HG02870 (cell line): ENCODE results near the gene DHX8.
"Not testable (repeated sequence)": the region's sequence is repeated elsewhere in the genome, so short reads cannot be mapped to it uniquely, and the experiment has no call there.

Source experiments
- ATAC-seq: cut with Tn5 transposase; IDR thresholded peaks from one replicate; pipeline ENCODE4 v1.9.1; 2021; ENCODE audit warnings: mild to moderate bottlenecking, moderate library complexity; ENCODE audit not compliant: unreplicated experiment

DHX8 gene

GRCh38 chr17:43461185-43461584 is 22.6 kb upstream of the DHX8 start:
- ATAC-seq = no peak

- ATAC-seq = not testable (repeated sequence)
These were observed 21.2 kb upstream of the DHX8 start for GRCh38 chr17:43462569-43462968.

DNA sequence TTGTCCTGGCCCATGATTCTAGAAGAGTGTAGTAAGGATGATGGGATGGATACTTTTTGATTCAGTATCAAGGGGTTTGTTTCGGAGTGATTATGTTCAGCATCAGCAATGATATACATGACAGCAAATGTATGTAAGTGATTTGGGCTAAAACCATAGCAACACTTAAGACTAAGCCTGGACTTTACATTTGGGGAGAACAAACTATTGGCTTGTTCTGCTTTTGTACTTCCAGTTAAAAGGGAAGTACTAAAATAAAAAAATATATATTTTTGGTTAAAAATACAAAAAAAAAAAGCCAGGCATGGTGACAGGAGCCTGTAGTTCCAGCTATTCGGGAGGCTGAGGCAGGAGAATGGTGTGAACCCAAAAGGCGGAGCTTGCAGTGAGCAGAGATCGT is 20.5 kb upstream of the DHX8 start:
- ATAC-seq = no peak

GRCh38 chr17:43464046-43464445 is 19.7 kb upstream of the DHX8 start:
- ATAC-seq = no peak

DNA sequence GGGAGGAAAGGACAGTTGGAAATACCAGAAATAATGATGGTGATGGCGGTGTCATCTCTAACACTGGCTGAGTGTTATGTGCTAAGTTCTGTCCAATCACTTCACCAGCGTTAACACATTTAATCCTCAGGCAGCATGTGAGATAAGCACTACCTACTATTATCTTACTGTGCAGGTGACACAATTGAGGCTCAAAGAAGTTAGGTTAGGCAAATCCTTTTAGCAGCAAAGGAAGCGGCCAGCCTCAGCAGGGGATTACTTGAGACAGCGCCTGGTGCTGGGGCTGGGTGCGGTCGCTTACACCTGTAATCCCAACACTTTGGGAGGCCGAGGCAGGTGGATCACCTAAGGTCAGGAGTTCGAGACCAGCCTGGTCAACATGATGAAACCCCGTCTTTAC is 18.7 kb upstream of the DHX8 start:
- ATAC-seq = no peak

GRCh38 chr17:43467981-43468581 is 15.7 kb upstream of the DHX8 start:
- no peak for ATAC-seq

DNA sequence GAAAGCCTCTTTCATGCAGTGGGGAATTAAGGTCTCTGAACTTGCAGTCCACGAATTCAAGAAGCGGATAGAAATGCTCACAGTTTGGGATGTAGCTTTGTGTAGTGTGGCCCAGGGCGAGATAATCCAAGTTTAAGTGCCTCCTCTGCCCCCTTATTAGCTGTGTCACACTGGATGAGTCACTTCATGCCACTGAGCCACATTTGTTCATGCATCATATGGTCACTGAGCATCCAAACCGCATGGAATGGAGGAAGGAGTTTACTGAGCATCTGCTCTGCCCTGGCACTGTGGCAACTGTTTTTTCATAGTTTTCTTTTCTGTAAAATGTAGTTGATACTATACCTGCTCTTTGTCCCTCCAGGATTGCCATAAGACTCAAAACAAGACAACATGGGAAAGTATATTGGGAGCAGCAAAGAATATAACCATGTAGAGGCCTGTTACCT is 15.1 kb upstream of the DHX8 start:
- no peak for ATAC-seq

DNA sequence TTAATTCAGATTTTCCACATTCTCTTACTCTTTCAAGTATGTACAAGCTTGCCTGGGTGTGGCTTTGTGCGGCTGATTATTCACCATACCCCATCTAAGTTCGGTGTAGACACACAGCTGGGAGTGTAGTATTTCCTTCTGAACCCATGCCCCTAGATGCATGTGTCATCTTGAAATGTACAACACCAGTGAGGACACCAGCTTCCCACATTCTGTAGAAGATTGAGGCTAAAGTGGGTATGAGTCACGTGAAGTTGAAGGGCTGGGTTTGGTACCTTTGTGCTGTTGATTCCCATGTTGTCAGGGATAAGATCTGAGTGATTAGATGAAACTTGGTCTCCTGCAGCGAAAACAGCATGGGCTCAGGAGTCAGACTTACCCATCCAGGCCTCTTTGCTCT is 14.6 kb upstream of the DHX8 start:
- no peak for ATAC-seq

DNA sequence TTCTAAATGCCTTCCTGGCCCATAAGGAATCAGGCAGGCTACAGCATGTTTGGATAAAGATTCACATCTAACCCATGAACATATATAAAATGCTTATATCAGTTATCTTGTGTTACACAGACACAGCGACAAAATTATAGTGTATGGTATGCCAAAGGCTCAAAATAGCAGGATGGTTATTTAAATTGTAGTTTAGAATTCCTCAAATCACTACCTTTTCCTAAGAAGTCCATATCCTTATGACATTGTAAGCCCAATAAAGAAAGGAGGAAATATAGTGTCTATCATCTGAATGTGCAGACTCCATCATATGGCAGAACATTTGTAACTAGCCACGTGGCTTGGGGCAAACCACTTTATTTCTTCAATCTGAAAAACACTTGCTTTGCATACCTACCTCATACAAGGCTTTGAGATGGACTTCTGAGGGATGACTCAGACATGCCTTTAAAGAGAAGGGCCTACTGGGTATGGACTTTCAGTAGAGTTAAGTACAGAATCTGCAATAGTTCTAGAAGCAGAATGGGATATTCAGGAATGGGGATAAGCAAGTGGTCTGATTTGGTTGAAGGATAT is 12.1 kb upstream of the DHX8 start:
- ATAC-seq = no peak

GRCh38 chr17:43475494-43476089 is 8.2 kb upstream of the DHX8 start:
- ATAC-seq = no peak

- not testable (repeated sequence) for ATAC-seq
These were observed 7.5 kb upstream of the DHX8 start for GRCh38 chr17:43476306-43476705.

- ATAC-seq = no peak
These were observed 5.7 kb upstream of the DHX8 start for GRCh38 chr17:43477832-43478634.

DNA sequence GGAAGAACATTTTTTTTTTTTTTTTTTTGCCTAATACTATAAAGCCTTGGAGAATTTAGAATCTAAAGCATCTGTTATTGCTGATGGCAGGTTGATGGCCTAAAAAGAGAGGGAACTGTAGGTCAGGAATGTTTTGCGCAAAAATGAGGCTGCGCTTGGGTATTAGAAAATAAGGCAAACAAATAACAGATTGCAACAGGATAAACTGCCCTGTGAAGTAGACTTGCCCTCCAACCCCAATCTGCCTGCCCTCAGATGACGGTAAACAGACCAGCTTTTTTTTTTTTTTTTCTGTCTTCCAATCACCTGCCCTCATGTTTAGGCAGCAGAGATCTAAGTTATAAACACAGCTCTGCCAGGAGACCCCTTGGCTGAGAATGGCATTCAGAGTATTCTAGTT is 3.8 kb upstream of the DHX8 start:
- ATAC-seq = no peak

DNA sequence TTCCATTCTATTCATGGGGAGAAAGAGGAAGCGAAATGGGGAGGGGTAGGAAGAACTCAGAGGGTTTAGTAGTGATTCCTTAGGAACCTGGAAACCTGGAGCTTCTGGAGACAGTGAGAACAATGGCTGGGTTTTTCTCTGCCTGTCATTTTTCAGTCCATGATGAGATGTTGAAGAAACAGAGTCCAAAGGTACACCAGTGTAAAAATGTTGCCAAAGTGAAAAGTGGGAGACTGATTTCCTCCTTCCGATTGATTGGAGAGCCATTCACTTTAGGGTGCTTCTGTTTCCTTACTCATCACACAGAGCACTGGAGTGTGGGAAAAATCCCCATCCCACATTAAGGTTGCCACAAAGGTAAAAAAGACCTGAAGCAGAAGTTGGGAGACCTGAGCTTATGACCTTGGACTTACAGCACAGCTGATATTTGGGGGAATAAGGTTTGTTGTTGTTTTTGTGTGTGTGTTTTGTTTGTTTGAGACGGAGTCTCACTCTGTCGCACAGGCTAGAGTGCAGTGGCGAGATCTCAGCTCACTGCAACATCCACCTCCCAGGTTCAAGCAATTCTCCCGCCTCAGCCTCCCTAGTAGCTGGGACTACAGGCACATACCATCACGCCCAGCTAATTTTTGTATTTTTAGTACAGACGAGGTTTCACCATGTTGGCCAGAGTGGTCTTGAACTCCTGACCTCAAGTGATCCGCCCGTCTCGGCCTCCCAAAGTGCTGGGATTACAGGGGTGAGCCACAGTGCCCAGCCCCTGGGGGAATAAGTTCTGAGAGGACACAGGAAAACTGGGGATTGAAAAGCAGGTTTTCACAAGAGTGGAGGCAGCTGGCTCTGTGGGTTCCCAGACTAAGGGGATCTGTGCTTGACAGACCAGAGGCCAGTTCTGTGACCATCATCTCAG is 1.4 kb upstream of the DHX8 start:
- no peak for ATAC-seq

DNA sequence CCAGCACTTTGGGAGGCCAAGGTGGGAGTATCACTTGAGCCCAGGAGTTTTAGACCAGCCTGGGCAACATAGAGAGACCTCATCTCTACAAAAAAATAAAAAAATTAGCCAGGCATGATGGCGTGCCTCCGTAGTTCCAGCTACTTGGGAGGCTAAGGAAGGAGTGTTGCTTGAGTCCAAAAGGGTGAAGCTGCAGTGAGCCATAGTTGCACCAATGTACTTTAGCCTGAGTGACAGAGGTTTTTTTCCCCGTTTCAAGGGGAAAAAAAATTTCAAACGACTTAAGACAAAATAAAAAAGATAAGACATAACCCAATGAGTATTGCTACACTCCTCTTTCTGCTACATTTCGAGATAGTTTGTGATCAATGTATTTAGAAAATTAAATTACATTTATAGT is 6.8 kb downstream of the DHX8 start:
- no peak for ATAC-seq

DNA sequence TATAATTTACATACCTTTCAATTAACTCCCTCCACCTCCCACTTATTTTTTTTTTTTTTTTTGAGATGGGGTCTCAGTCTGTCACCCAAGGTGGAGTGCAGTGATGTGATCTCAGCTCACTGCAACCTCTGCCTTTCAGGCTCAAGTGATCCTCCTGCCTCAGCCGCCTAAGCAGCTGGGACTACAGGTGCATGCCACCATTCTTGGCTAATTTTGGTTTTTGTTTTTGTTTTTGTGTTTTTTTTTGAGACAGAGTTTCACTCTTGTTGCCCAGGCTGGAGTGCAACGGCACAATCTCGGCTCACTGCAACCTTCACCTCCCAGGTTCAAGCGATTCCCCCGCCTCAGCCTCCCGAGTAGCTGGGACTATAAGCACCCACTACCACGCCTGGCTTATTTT is 25.7 kb downstream of the DHX8 start:
- ATAC-seq = not testable (repeated sequence)

DNA sequence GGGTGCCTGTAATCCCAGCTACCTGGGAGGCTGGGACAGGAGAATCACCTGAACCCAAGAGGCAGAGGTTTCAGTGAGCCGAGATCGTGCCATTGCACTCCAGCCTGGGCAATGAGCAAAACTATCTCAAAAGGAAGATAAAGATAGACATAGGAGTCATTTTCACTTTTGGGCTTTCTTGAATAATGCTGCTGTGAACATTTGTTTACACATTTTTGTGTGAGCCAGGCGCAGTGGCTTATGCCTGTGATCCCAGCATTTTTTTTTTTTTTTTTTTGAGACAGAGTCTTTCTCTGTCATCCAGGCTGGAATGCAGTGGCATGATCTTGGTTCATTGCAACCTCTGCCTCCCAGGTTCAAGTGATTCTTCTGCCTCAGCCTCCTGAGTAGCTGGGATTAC is 27.4 kb downstream of the DHX8 start:
- not testable (repeated sequence) for ATAC-seq

GRCh38 chr17:43515656-43516055 is 31.9 kb downstream of the DHX8 start:
- ATAC-seq = no peak

DNA sequence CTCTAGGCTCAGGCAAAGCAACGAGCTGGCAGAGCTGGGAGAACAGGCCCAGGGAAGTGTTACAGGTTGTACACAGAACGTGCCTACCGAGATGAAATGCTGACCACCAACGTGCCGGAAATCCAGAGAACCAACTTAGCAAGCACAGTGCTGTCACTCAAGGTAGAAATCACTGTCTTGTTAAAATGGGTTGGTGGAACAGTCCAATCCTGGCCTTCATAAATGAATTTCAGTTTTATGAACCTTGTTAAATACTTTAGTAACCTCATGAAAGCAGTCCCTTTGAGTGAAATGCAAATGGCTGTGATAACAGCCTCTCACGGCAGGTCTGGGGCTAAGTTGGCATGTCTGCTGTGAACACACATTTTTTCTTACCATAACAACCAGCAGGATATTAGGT is 33.4 kb downstream of the DHX8 start:
- peak; percentile 26 for ATAC-seq

- ATAC-seq = peak; percentile 78
These were observed 34.0 kb downstream of the DHX8 start for GRCh38 chr17:43517615-43518386.
